Uterus (tissue), 4 donors: Measurements from ENCODE around the gene TEX264. TPM values are rescaled to one million over a fixed set of nuclear protein-coding genes. Genes with fewer than 3 reads are reported as not detected.
A peak's percentile ranks its signal among the peaks of the same experiment; 100 is the strongest.

Experiments
- DNase-seq, 2 donors: peaks; one replicate each; pipeline ENCODE4 v3.0.0-alpha.2; 2019 to 2020
- H3K27ac ChIP-seq, 2 donors: fragments of 200-600 bp; sonication (generic); 1 replicate in 1 of 2; 2 replicates in 1 of 2; pipeline ENCODE4 v1.5.1; 2016 to 2018
- H3K27me3 ChIP-seq, 2 donors: fragments of 200-600 bp; sonication (generic); one replicate each; pipeline ENCODE4 v1.5.1; 2018 to 2019; ENCODE audit warnings: control low read depth in 1 of 2
- H3K36me3 ChIP-seq, 2 donors: fragments of 200-600 bp; sonication (generic); one replicate each; pipeline ENCODE4 v1.5.1; 2019; ENCODE audit warnings: control low read depth in 1 of 2
- H3K4me1 ChIP-seq, 2 donors: fragments of 200-600 bp; sonication (generic); one replicate each; pipeline ENCODE4 v1.5.1; 2018 to 2019; ENCODE audit warnings: control low read depth in 1 of 2
- H3K4me3 ChIP-seq, 2 donors: fragments of 200-600 bp; sonication (generic); 1 replicate in 1 of 2; 2 replicates in 1 of 2; pipeline ENCODE4 v1.5.1; 2018 to 2019; ENCODE audit warnings: mild to moderate bottlenecking in 1 of 2
- H3K9me3 ChIP-seq, 2 donors: fragments of 200-600 bp; sonication (generic); one replicate each; pipeline ENCODE4 v1.5.1; 2019; ENCODE audit warnings: control low read depth in 1 of 2
- POLR2A ChIP-seq, 2 donors: fragments of 450-650 bp; IDR thresholded peaks; one replicate each; pipeline ENCODE4 v1.6.1; 2016; ENCODE audit warnings: antibody characterized with exemption in 2 of 2, mild to moderate bottlenecking in 1 of 2, moderate library complexity in 1 of 2
- intact Hi-C: fragments of 100-400 bp; cut with DNase I; formaldehyde crosslinking; loops from one replicate; pipeline ENCODE4 v1.15.1; 2023; ENCODE audit warnings: low total_unique reads
- total RNA-seq, 4 donors: library from RNA; depleted of rRNA in 3 of 4; stranded (reverse); fragments of >200 nt in 3 of 4; gene quantifications; one replicate each; pipeline versions ENCODE4 v1.1.0 to v1.2.4, GENCODE V29; 2014 to 2023
- TF ChIP-seq, protein P1 (sequence below), 4 experiments: fragments of 200-600 bp in 2 of 4; fragments of 450-650 bp in 2 of 4; sonication (generic) in 2 of 4; IDR thresholded peaks; one replicate each; pipeline ENCODE4 v1.5.1; 2016 to 2019; ENCODE audit warnings: antibody characterized with exemption in 4 of 4, mild to moderate bottlenecking in 2 of 4, moderate library complexity in 1 of 4
- donor health status: DM: yes; HTN: yes; CAD: no.

Gene TEX264, protein sequence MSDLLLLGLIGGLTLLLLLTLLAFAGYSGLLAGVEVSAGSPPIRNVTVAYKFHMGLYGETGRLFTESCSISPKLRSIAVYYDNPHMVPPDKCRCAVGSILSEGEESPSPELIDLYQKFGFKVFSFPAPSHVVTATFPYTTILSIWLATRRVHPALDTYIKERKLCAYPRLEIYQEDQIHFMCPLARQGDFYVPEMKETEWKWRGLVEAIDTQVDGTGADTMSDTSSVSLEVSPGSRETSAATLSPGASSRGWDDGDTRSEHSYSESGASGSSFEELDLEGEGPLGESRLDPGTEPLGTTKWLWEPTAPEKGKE
- 10 to 100 TPM; 35.3 to 74.8 (median 48.8) TPM for total RNA-seq

DNA sequence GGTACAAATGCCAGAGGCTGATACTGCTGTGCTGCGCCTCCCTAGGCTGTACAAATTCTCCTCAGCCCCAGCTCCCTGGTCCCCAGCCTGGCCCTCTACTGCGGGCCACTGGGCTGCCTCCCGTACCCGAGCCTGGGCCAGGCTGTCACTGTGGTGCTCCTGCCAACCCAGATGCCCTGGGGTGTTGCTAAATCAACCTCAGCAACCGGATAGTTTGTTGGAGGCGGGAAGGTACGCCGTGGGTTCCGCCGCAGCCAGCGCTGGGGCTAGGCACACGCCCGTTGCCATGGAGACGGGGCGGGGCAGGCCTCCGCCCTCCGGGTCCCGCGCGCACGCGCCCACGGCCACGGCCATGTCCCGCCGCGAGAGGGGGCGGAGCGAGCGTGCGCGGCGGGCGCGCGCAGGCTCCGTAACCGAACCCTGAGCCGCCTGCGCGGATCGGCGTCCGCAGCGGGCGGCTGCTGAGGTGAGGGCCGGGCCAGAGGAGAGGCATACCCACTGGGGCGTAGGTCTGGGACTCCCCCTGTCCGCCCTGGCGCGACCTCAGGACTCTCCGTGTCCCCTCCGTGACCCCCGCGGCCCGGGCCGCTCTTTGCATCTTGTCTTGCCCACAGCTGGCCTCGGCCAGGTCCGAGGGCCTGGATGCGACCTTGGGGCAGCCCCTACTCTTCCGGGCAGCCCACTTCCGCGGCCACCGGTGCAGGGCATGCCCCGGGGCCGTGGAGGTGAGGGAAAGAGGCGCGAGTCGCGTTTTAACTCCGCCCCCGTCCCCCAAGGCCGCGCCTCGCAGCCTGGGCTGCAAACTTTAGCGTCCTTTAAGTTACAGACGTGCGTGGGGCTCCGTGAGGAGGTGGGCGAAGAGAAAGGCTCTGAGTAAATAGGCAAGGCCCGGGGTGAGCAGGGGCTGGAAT is at the start of gene TEX264:
TEX264 (plus strand) TSS at position 430 of the 911 bp plus-strand sequence. CDS start 3,053 bp downstream, outside the sequence.
- Histone ChIP-seq H3K4me3 (peak within 1 kb of the TSS; percentile 59 to 96), H3K27me3 (no peaks in the 10 kb centered on the region), H3K4me1 (peaks cover 6 to 9% of the 10 kb centered on the region in 2 donors), H3K27ac (peak within 1 kb of the TSS; percentile 85 to 86), H3K36me3 (no peaks in the 10 kb centered on the region), H3K9me3 (no peaks in the 10 kb centered on the region)
- DNase-seq = peak; percentile 81 to 88
- TF ChIP-seq, protein P1, sequence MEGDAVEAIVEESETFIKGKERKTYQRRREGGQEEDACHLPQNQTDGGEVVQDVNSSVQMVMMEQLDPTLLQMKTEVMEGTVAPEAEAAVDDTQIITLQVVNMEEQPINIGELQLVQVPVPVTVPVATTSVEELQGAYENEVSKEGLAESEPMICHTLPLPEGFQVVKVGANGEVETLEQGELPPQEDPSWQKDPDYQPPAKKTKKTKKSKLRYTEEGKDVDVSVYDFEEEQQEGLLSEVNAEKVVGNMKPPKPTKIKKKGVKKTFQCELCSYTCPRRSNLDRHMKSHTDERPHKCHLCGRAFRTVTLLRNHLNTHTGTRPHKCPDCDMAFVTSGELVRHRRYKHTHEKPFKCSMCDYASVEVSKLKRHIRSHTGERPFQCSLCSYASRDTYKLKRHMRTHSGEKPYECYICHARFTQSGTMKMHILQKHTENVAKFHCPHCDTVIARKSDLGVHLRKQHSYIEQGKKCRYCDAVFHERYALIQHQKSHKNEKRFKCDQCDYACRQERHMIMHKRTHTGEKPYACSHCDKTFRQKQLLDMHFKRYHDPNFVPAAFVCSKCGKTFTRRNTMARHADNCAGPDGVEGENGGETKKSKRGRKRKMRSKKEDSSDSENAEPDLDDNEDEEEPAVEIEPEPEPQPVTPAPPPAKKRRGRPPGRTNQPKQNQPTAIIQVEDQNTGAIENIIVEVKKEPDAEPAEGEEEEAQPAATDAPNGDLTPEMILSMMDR (IDR thresholded peaks at IDR 0.05) = peak in 2 of 4 experiments; percentile 6 to 23
- TF ChIP-seq POLR2A (IDR thresholded peaks at IDR 0.05) = peak; percentile 82 to 91
- intact Hi-C loops = no loop called here

DNA sequence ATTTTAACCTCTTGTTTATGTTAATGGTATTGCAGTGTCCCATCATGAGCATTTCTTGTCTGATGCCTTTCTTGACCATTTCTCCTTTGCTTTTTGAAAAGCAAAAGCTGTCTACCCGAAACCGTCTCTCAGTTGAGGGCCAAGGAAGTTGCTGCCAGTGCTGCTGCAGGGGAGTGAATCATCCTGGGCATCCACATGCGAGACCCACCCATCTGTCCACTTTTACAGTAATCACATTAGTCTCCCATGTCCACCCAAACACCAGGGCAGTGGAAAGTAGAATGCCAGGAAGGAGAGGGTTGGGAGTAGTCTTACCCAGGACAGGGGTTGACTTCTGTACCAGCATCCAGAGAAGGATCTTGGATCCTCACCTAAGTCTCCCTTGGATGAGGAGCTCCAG is 48.6 kb upstream of the TEX264 start:
- TF ChIP-seq, protein P1 (IDR thresholded peaks at IDR 0.05) = no peak
- TF ChIP-seq POLR2A (IDR thresholded peaks at IDR 0.05) = no peak
- intact Hi-C loops = no loop called here
- no peaks in the 10 kb centered on the region for H3K4me1 ChIP-seq

GRCh38 chr3:51622868-51623267 is 48.2 kb upstream of the TEX264 start:
- H3K27me3 ChIP-seq = no peaks in the 10 kb centered on the region
- H3K36me3 ChIP-seq = no peaks in the 10 kb centered on the region
- no peaks in the 10 kb centered on the region for H3K9me3 ChIP-seq
- no peak overlapping the region for H3K4me3 ChIP-seq
- intact Hi-C loops = no loop called here
- peak overlapping the region in 1 of 2 donors; percentile 4 for H3K27ac ChIP-seq
- no peak for TF ChIP-seq POLR2A (IDR thresholded peaks at IDR 0.05)
- TF ChIP-seq, protein P1 (IDR thresholded peaks at IDR 0.05) = no peak
- H3K4me1 ChIP-seq = no peaks in the 10 kb centered on the region
- DNase-seq = no peak

More for the DNA sequence above, 48.6 kb upstream of the TEX264 start:
- Histone ChIP-seq H3K36me3 (no peaks in the 10 kb centered on the region), H3K4me3 (no peak overlapping the region), H3K9me3 (no peaks in the 10 kb centered on the region), H3K27ac (peak overlapping the region; percentile 4 to 48), H3K27me3 (no peaks in the 10 kb centered on the region)
- no peak for DNase-seq

DNA sequence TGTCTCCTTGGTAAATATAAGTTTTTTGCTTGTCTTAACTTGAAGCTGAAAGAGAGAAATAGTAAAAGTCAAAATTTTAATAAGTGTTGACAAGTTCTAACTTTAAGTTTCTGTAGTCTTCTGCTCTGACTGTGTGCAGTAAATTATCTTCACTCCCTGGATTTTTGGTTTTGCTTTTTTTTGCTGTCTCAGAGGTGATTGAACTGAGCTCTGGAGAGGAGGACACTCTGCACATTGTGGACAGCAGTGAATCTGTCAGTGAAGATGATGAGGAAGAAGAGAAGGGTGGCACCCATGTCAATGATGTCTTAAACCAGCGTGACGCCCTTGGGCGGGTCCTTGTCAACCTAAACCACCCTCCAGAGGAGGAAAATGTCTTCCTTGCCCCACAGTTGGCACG is 40.5 kb upstream of the TEX264 start:
- intact Hi-C loops = no loop called here
- TF ChIP-seq, protein P1 (IDR thresholded peaks at IDR 0.05) = no peak
- no peak for TF ChIP-seq POLR2A (IDR thresholded peaks at IDR 0.05)
- H3K9me3 ChIP-seq = no peaks in the 10 kb centered on the region
- no peaks in the 10 kb centered on the region for H3K27me3 ChIP-seq
- no peaks in the 10 kb centered on the region for H3K36me3 ChIP-seq
- H3K27ac ChIP-seq = no peak overlapping the region
- no peak overlapping the region for H3K4me3 ChIP-seq
- no peak for DNase-seq
- no peaks in the 10 kb centered on the region for H3K4me1 ChIP-seq
